Chondrocyte (in vitro differentiated cells): ENCODE results near the gene STK24. TPM values are rescaled to one million over a fixed set of nuclear protein-coding genes. Genes with fewer than 3 reads are reported as not detected.

Experiments used
- DNase-seq: peaks from one replicate; pipeline ENCODE4 v3.0.0; 2021; ENCODE audit warnings: mixed read lengths, low spot score
- H3K27ac Mint-ChIP-seq: one replicate; pipeline ENCODE4 v1.8.0; 2021; ENCODE audit warnings: mild to moderate bottlenecking, moderate library complexity, mixed read lengths; ENCODE audit not compliant: unreplicated experiment
- H3K27me3 Mint-ChIP-seq: 2 replicates; pipeline ENCODE4 v1.8.0; 2021; ENCODE audit warnings: low read depth, mixed read lengths
- H3K36me3 Mint-ChIP-seq: 2 replicates; pipeline ENCODE4 v1.8.0; 2021; ENCODE audit warnings: low read depth, mixed read lengths
- H3K4me1 Mint-ChIP-seq: 2 replicates; pipeline ENCODE4 v1.8.0; 2021; ENCODE audit warnings: low read depth, mild to moderate bottlenecking, mixed read lengths
- H3K4me3 Mint-ChIP-seq: one replicate; pipeline ENCODE4 v1.8.0; 2021; ENCODE audit warnings: mild to moderate bottlenecking, moderate library complexity, mixed read lengths; ENCODE audit not compliant: unreplicated experiment
- H3K9me3 Mint-ChIP-seq: 2 replicates; pipeline ENCODE4 v1.8.0; 2021; ENCODE audit warnings: low read depth, mixed read lengths
- CTCF ChIP-seq: fragments of 200-600 bp; sonication (generic); IDR thresholded peaks from 2 replicates; pipeline ENCODE4 v1.5.0; 2021; ENCODE audit warnings: antibody characterized with exemption, mild to moderate bottlenecking, moderate library complexity
- total RNA-seq: library from RNA; stranded (reverse); gene quantifications from 3 replicates; pipeline ENCODE4 v1.2.1, GENCODE V29; 2021

Gene STK24
- total RNA-seq, 1 donor from 2014 or later, result 100 TPM

DNA sequence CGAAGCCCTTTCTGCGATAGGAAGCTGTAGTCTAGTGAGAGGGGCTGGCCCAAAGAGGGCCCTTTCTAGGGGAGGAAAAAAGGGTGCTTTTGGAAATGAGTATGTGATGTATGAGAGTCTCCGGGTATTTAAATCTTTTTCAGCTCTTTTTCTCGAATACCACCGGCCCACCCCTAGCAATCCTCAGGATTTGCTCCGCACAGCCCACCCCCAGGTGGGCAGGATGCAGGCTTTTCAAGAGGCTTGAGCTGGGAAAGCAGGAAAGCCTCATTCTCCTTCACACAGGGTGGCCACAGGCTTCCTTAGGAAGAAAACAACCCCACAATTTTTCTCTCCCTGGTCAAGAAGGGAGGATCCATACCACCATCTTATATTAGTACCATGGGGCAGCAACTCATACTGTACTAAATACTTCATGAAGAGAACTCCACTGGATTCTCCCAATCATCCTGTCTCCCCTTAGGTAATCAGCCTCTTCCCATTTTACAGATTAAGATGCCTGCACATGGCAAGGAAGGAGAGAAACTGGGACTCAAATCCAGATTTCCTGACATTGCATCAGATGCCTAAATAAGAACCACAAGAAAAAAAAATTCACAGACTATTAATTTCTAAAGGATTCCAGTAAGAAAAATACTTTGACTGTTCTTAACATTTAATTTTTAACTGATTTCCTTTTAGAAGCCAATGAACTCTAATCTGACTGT is 84.4 kb downstream of the STK24 start:
- Mint-ChIP-seq H3K4me3 (no peak overlapping the region), H3K27me3 (no peaks in the 10 kb centered on the region), H3K27ac (peak overlapping the region; percentile 71), H3K4me1 (peaks cover 83% of the 10 kb centered on the region), H3K9me3 (no peaks in the 10 kb centered on the region), H3K36me3 (peaks cover 2% of the 10 kb centered on the region)
- no peak for DNase-seq
- TF ChIP-seq CTCF, result no peak

GRCh38 chr13:98490866-98491265 is 86.0 kb downstream of the STK24 start:
- no peaks in the 10 kb centered on the region for H3K9me3 Mint-ChIP-seq
- TF ChIP-seq CTCF, result no peak
- no peak for DNase-seq
- H3K36me3 Mint-ChIP-seq, result peaks cover 1% of the 10 kb centered on the region
- no peaks in the 10 kb centered on the region for H3K27me3 Mint-ChIP-seq
- H3K27ac Mint-ChIP-seq, result no peak overlapping the region
- peaks cover 81% of the 10 kb centered on the region for H3K4me1 Mint-ChIP-seq
- H3K4me3 Mint-ChIP-seq, result no peak overlapping the region

GRCh38 chr13:98490195-98490836 is 86.6 kb downstream of the STK24 start:
- no peak for DNase-seq
- Mint-ChIP-seq H3K27ac (peak overlapping the region; percentile 22), H3K9me3 (no peaks in the 10 kb centered on the region), H3K36me3 (peaks cover 1% of the 10 kb centered on the region), H3K4me3 (no peak overlapping the region), H3K4me1 (peaks cover 81% of the 10 kb centered on the region), H3K27me3 (no peaks in the 10 kb centered on the region)
- no peak for TF ChIP-seq CTCF

GRCh38 chr13:98489446-98490194 is 87.3 kb downstream of the STK24 start:
- Mint-ChIP-seq H3K27ac (peak overlapping the region; percentile 14), H3K4me3 (no peak overlapping the region), H3K9me3 (no peaks in the 10 kb centered on the region), H3K4me1 (peaks cover 84% of the 10 kb centered on the region), H3K27me3 (no peaks in the 10 kb centered on the region), H3K36me3 (peaks cover 1% of the 10 kb centered on the region)
- TF ChIP-seq CTCF, result no peak
- no peak for DNase-seq

DNA sequence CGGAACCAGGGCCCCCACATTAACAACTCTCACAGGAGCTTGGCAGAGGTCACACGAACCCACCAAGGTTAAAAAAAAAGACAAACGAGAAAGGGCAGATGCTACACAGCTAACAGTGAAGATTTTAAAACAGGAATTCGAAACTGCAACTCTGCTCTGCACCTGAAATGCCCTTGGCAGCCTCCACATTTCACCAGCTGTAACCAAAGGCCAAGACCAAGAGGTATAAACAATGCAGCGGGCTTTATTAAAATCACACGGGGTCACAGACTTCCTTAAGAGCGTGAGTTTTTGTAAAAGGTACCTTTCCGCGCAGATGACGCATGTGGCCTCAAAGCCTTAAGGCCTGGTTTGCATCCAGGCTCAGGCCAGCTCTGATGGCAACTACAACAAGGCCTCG is 88.2 kb downstream of the STK24 start:
- Mint-ChIP-seq H3K27ac (no peak overlapping the region), H3K36me3 (no peaks in the 10 kb centered on the region), H3K27me3 (no peaks in the 10 kb centered on the region), H3K9me3 (no peaks in the 10 kb centered on the region), H3K4me1 (peaks cover 89% of the 10 kb centered on the region), H3K4me3 (no peak overlapping the region)
- DNase-seq, result no peak
- TF ChIP-seq CTCF, result no peak
